AG09319 (cell line): ENCODE measurements around the gene RNMT.

Experiments used
- DNase-seq: peaks from one replicate; pipeline ENCODE4 v3.0.0-alpha.2; 2010; ENCODE audit warnings: low read depth; ENCODE audit errors: extremely low read depth
- TF ChIP-seq, protein P1 (sequence below): IDR thresholded peaks from 2 replicates; pipeline ENCODE4 v1.5.1; 2011; ENCODE audit warnings: low read depth, mild to moderate bottlenecking, inconsistent platforms, low read length, moderate library complexity

The RNMT gene

DNA sequence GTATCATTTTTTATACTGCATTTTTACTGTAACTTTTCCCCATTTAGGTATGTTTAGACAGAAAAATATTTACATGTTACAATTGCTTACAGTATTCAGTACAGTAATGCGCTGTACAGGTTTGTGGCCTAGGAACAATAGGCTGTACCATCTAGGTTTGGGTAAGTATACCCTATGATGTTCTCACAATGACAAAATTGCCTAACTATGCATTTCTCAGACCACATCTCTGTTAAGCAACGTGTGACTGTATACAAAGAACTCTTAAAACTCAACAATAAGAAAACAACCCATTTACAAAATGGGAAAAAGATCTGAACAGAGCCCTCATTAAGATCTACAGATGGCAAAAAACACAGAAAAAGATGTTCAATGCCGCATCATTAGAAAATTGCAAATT is 29.5 kb upstream of the RNMT start:
- DNase-seq: no peak
- TF ChIP-seq, protein P1, sequence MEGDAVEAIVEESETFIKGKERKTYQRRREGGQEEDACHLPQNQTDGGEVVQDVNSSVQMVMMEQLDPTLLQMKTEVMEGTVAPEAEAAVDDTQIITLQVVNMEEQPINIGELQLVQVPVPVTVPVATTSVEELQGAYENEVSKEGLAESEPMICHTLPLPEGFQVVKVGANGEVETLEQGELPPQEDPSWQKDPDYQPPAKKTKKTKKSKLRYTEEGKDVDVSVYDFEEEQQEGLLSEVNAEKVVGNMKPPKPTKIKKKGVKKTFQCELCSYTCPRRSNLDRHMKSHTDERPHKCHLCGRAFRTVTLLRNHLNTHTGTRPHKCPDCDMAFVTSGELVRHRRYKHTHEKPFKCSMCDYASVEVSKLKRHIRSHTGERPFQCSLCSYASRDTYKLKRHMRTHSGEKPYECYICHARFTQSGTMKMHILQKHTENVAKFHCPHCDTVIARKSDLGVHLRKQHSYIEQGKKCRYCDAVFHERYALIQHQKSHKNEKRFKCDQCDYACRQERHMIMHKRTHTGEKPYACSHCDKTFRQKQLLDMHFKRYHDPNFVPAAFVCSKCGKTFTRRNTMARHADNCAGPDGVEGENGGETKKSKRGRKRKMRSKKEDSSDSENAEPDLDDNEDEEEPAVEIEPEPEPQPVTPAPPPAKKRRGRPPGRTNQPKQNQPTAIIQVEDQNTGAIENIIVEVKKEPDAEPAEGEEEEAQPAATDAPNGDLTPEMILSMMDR: no peak

DNA sequence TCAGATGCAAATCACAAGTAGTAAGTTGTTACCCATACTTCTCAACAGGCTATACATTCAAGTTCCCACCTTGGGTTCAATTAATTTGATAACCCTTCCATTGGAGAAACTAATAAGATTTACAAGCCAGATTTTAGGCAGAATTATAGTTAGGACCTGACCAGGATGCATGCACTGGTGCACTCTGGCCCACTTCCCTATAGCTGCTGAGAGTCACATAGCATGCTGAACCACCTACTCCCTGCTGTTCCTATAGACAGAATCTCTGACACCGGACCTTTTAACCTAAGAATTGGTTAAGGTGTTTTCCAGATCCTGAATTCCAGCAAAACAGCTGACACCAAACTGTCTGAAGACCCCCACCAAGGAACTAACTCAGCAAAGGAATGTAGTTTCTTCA is 26.3 kb upstream of the RNMT start:
- TF ChIP-seq, protein P1: no peak
- DNase-seq: no peak

DNA sequence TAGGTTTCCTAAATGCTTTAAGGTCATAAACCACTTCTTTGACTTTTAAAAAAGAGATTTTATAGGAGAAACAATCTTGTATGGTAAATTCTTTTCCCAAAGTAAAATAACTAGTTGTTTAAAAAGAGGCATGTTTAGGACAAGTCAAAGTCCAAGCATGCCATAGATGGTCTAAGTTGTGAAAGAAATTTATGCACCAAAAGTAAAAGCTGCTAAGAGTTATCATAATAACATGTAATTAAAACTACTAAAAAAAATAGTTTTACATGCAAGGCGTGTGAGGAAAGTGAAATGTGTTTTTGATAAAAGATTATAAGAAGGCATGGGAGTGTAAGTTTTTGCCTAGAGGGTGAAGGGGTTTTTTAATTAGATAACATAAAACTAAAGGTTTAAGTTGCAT is 22.6 kb upstream of the RNMT start:
- no peak for DNase-seq
- TF ChIP-seq, protein P1: no peak

DNA sequence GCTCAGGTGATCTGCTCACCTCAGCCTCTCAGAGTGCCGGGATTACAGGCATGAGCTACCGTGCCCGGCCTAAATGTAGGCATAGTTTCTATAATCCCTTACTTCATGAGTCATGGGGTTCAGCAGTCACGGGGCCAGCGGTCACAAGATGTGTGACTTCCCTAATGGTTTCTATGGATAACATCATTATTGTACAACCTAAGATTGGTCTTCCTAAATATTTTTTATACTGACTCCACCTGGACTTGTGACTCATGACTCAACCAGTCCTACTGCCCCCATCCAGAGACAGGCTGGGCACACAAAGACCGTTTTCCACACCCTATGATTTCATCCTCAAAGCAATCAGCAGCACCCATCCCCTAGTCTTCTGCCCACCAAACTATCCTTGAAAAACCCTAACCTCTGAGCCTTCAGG is 16.1 kb upstream of the RNMT start:
- TF ChIP-seq, protein P1: no peak
- DNase-seq: no peak

DNA sequence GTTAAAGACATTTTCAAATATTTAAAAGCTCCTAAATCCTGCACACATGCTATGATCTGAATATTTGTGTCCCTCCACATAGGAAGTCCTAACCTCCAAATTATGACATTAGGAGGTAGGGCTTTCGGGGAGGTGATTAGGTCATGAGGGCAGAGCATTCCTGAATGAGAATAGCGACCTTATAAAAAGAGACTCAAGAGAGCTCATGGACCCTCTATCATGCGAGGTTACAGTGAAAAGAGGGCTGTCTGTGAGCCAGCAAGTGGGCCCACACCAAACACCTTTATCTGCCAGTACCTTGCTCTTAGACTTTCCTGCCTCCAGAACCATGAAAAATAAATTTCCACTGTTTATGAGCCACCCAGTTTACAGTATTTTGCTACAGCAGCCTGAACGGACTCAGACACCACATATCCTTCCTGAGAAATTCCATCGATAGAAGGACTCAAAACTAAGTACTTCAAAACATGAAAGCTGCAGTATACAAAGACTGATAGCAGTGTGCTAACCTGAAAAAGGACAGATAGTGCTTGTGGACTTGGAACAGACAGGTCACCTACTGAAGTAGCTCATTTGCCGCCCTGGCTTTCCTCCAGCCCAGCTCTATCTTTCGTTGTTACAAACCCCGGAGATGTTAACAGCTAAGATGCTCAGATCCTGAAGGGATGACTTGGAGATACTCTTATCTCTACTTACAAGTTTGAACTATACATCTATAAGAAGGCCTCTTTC is 13.9 kb upstream of the RNMT start:
- TF ChIP-seq, protein P1: no peak
- DNase-seq: no peak

DNA sequence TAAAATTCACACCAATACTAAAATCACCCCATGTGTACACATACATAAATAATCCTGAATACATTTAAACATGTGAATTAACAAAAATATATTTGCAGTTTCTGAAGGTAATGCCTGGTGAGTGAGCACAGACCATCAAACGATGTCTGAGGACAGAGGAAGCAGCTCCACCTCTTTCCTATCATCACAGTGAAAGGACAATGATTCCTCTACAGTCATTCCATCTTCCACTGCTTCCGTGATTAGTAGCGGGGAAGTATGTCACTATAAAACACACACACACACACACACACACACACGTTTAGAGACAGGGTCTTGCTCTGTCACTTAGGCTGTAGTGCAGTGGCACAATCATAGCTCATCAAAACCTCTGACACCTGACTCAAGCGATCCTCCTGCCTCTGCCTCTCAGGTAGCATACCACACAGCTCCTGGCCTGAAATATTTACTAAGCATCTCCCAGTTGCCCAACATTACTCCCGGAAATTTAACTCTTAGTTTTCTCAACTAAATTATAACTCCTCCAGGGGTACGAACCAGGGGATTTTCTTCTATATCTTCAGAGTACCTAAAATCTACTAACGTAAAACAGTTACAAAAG is 12.9 kb upstream of the RNMT start:
- TF ChIP-seq, protein P1: no peak
- DNase-seq: no peak

DNA sequence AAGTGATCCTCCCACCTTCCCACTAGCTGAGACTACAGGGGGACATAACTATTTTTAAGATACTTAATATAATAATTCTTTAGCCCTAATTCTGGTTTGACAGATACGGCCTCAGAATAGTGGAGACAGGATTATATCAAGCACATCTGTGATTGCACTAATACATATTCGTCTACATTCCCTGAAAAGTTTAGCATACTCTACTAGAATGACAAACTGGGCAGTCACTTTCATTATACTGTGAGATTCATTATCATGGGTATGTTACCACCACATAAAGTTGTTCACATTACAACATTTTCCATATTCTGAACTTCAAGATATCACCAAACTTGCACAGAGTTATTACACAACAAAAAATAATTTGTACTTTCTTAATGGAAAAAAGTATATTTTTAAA is 11.1 kb upstream of the RNMT start:
- no peak for DNase-seq
- TF ChIP-seq, protein P1: no peak
